Measurements from ENCODE around the gene RIPK1.

RIPK1 gene

DNA sequence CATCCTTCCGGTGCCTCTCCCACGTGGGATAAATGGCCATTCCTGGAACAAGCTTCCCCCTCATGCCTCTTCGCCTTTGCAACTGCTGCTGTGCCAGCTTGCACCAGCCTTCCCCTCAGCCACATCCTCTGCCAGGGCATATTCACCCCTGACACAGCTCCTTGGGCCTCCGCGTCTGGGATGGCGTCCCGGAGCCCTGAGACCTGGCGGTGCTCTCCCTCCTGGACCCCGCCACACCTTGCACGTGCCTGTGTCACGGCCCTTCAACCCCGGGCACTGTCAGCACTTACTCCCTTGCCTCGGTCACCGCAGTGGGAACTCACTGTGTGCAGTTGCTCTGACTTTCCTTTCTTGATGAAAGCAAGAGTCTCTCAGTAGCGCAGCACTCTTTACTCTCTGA is 63.4 kb downstream of the RIPK1 start:
- H3K4me1 ChIP-seq (ENCODE audit: low read length): peaks cover 7% of the 10 kb centered on the region
- no peaks in the 10 kb centered on the region for H3K79me2 ChIP-seq (ENCODE audit: low read length)
- no peak overlapping the region for H3K4me3 ChIP-seq (ENCODE audit: low read length)
- no peaks in the 10 kb centered on the region for H3K36me3 ChIP-seq (replicated peaks; ENCODE audit: low read depth, low read length)
- H4K20me1 ChIP-seq (ENCODE audit: insufficient read depth, low read length): no peaks in the 10 kb centered on the region
- no peak overlapping the region for H3K9ac ChIP-seq (ENCODE audit: low read length)
- H3K27me3 ChIP-seq (ENCODE audit: low read depth, low read length): no peaks in the 10 kb centered on the region
- H3K9me3 ChIP-seq (ENCODE audit: insufficient read depth, low read length): no peaks in the 10 kb centered on the region
- H3K4me2 ChIP-seq (ENCODE audit: low read length): no peak overlapping the region
- no peak overlapping the region for H2AFZ ChIP-seq (ENCODE audit: low read depth, low read length)
- H3K27ac ChIP-seq (ENCODE audit: low read length): no peak overlapping the region
- TF ChIP-seq, protein P1, sequence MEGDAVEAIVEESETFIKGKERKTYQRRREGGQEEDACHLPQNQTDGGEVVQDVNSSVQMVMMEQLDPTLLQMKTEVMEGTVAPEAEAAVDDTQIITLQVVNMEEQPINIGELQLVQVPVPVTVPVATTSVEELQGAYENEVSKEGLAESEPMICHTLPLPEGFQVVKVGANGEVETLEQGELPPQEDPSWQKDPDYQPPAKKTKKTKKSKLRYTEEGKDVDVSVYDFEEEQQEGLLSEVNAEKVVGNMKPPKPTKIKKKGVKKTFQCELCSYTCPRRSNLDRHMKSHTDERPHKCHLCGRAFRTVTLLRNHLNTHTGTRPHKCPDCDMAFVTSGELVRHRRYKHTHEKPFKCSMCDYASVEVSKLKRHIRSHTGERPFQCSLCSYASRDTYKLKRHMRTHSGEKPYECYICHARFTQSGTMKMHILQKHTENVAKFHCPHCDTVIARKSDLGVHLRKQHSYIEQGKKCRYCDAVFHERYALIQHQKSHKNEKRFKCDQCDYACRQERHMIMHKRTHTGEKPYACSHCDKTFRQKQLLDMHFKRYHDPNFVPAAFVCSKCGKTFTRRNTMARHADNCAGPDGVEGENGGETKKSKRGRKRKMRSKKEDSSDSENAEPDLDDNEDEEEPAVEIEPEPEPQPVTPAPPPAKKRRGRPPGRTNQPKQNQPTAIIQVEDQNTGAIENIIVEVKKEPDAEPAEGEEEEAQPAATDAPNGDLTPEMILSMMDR (IDR thresholded peaks at IDR 0.05; ENCODE audit: low read depth, low read length): no peak
- no peak for TF ChIP-seq EZH2phosphoT487 (IDR thresholded peaks at IDR 0.05; ENCODE audit: low read depth)

DNA sequence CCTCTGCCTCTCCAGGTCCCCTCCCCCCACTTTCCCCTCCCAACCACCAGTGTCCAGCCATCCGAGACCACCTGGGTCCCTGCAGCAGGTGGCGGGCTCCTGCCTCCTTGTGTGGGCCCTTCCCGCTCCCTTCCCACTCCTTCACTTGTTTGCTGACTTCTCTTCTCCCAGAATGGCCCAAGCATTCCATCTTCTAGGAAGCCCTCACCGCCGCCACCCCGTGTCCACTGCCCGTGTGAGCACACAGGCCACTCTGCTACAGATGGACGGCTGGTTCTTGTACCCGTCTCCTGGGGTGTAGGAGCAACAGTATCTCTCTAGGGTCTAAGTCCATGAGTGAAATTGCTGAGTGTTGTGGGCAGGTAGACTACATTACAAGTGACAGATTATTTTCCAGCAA is 65.2 kb downstream of the RIPK1 start:
- Histone ChIP-seq H3K27ac (ENCODE audit: low read length) (no peak overlapping the region), H3K27me3 (ENCODE audit: low read depth, low read length) (no peaks in the 10 kb centered on the region), H4K20me1 (ENCODE audit: insufficient read depth, low read length) (no peaks in the 10 kb centered on the region), H3K9me3 (ENCODE audit: insufficient read depth, low read length) (no peaks in the 10 kb centered on the region), H3K4me1 (ENCODE audit: low read length) (peaks cover 1% of the 10 kb centered on the region), H2AFZ (ENCODE audit: low read depth, low read length) (no peak overlapping the region), H3K4me2 (ENCODE audit: low read length) (no peak overlapping the region), H3K36me3 (replicated peaks; ENCODE audit: low read depth, low read length) (no peaks in the 10 kb centered on the region), H3K4me3 (ENCODE audit: low read length) (no peak overlapping the region), H3K79me2 (ENCODE audit: low read length) (no peaks in the 10 kb centered on the region), H3K9ac (ENCODE audit: low read length) (no peak overlapping the region)
- no peak for TF ChIP-seq EZH2phosphoT487 (IDR thresholded peaks at IDR 0.05; ENCODE audit: low read depth)
- TF ChIP-seq, protein P1 (IDR thresholded peaks at IDR 0.05; ENCODE audit: low read depth, low read length): no peak

DNA sequence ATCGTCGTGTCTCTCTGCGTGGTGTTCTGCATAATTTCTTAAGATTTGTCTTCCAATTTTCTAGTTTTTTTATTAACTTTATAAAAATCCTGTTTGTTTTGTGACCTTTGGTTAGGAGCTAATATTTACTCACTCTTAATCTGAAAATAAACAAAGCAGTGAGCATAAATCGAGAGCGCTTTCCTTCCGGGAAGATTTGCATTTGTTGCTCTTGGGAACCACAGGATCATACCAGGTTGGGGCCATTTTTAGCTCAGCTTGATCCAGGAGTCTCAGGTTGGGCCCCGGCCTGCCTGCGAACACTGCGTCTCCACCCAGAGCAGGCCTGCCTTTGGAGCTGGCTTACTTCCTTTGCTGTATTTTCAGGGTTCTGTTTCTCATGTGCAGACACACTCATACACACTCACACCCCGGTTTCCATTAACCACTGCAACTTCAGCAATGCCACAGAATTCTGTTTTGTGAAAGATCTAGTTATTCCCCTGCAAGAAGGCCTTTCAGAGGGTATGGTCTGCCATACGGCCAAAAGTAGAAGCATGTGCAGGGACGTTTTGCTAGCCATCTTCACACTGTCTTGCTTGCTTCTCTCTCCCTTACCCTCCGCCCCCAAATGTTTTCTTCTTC is 67.5 kb downstream of the RIPK1 start:
- Histone ChIP-seq H3K27ac (ENCODE audit: low read length) (no peak overlapping the region), H3K27me3 (ENCODE audit: low read depth, low read length) (no peaks in the 10 kb centered on the region), H3K4me1 (ENCODE audit: low read length) (peaks cover 15% of the 10 kb centered on the region), H3K36me3 (replicated peaks; ENCODE audit: low read depth, low read length) (no peaks in the 10 kb centered on the region), H3K9me3 (ENCODE audit: insufficient read depth, low read length) (no peaks in the 10 kb centered on the region), H4K20me1 (ENCODE audit: insufficient read depth, low read length) (no peaks in the 10 kb centered on the region), H3K9ac (ENCODE audit: low read length) (no peak overlapping the region), H3K4me2 (ENCODE audit: low read length) (no peak overlapping the region), H3K79me2 (ENCODE audit: low read length) (no peaks in the 10 kb centered on the region), H3K4me3 (ENCODE audit: low read length) (no peak overlapping the region), H2AFZ (ENCODE audit: low read depth, low read length) (no peak overlapping the region)
- TF ChIP-seq EZH2phosphoT487 (IDR thresholded peaks at IDR 0.05; ENCODE audit: low read depth): no peak
- TF ChIP-seq, protein P1 (IDR thresholded peaks at IDR 0.05; ENCODE audit: low read depth, low read length): no peak

DNA sequence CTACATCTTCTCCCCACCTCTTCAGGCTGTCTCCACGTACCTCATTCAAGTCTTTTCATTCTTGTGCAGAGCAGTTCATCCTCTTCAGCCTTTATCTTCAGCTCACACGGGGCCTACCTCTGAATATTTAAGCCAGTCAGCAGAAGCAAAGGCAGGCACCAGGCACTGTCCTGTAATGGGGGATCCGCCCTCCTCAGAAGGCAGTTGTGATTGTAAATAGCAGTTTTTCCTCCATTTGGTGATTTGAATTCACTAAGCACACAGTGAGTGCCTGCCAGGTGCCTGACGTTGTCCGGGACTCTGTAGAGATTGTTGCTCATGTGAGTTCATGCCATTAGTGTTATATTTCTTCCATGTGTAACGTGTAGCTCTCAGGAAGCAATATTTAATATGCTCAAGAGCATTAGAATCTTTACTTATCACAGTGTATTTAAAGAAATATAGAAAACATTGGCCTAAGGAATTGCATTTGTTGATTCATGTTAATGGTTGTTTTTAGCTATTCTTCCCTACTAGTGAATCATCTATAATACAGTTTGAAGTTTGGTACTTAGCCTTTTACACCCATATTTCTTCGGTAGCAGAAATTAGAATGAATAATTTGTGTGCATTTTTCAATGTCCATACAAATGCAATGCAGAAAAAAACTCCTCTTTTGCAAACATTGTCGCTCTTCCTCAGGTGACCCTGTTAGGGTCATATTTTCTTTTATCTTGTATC is 68.2 kb downstream of the RIPK1 start:
- Histone ChIP-seq H3K36me3 (replicated peaks; ENCODE audit: low read depth, low read length) (no peaks in the 10 kb centered on the region), H3K9ac (ENCODE audit: low read length) (no peak overlapping the region), H3K9me3 (ENCODE audit: insufficient read depth, low read length) (no peaks in the 10 kb centered on the region), H2AFZ (ENCODE audit: low read depth, low read length) (no peak overlapping the region), H3K27me3 (ENCODE audit: low read depth, low read length) (no peaks in the 10 kb centered on the region), H3K4me1 (ENCODE audit: low read length) (peaks cover 15% of the 10 kb centered on the region), H3K79me2 (ENCODE audit: low read length) (no peaks in the 10 kb centered on the region), H3K4me3 (ENCODE audit: low read length) (no peak overlapping the region), H4K20me1 (ENCODE audit: insufficient read depth, low read length) (no peaks in the 10 kb centered on the region), H3K27ac (ENCODE audit: low read length) (no peak overlapping the region), H3K4me2 (ENCODE audit: low read length) (no peak overlapping the region)
- TF ChIP-seq, protein P1 (IDR thresholded peaks at IDR 0.05; ENCODE audit: low read depth, low read length): no peak
- TF ChIP-seq EZH2phosphoT487 (IDR thresholded peaks at IDR 0.05; ENCODE audit: low read depth): no peak

All from OCI-LY3 (cell line).